KMS-11 (cell line): ENCODE results near the gene RBP5.

Experiments used
- H2AFZ ChIP-seq: fragments of 200-600 bp; sonication (generic); 2 replicates; pipeline ENCODE4 v1.6.1; 2016; ENCODE audit warnings: antibody characterized with exemption, mixed run types, low read depth
- H3K27ac ChIP-seq: fragments of 200-600 bp; sonication (generic); 2 replicates; pipeline ENCODE4 v1.6.1; 2016; ENCODE audit warnings: mild to moderate bottlenecking, mixed run types
- H3K27me3 ChIP-seq: fragments of 200-600 bp; sonication (generic); 2 replicates; pipeline ENCODE4 v1.6.1; 2017; ENCODE audit warnings: mild to moderate bottlenecking, low read depth, mixed run types, moderate library complexity; ENCODE audit not compliant: insufficient read depth
- H3K36me3 ChIP-seq: fragments of 200-600 bp; sonication (generic); 2 replicates; pipeline ENCODE4 v1.6.1; 2017; ENCODE audit warnings: mild to moderate bottlenecking, mixed run types; ENCODE audit not compliant: insufficient read depth
- H3K4me1 ChIP-seq: fragments of 200-600 bp; sonication (generic); 2 replicates; pipeline ENCODE4 v1.6.1; 2016; ENCODE audit warnings: mild to moderate bottlenecking, low read depth, mixed run types; ENCODE audit not compliant: poor library complexity, severe bottlenecking
- H3K4me2 ChIP-seq: fragments of 200-600 bp; sonication (generic); 2 replicates; pipeline ENCODE4 v1.7.0; 2016; ENCODE audit warnings: mild to moderate bottlenecking, mixed run types
- H3K4me3 ChIP-seq: fragments of 200-600 bp; sonication (generic); IDR thresholded peaks from 2 replicates; pipeline ENCODE4 v1.6.1; 2017; ENCODE audit warnings: low read depth, low read length, mixed read lengths; ENCODE audit not compliant: insufficient read depth
- H3K79me2 ChIP-seq: fragments of 200-600 bp; sonication (generic); 2 replicates; pipeline ENCODE4 v1.6.1; 2016; ENCODE audit warnings: low read depth, mixed run types; ENCODE audit not compliant: insufficient read depth
- H3K9ac ChIP-seq: fragments of 200-600 bp; sonication (generic); 2 replicates; pipeline ENCODE4 v1.6.1; 2016; ENCODE audit warnings: mild to moderate bottlenecking, mixed run types
- H4K20me1 ChIP-seq: fragments of 200-600 bp; sonication (generic); 2 replicates; pipeline ENCODE4 v1.6.1; 2016; ENCODE audit warnings: mild to moderate bottlenecking, mixed run types; ENCODE audit not compliant: insufficient read depth
- CTCF ChIP-seq: fragments of 200-600 bp; sonication (generic); conservative IDR thresholded peaks from 2 replicates; pipeline ENCODE4 v1.6.1; 2017; ENCODE audit warnings: low read depth, mild to moderate bottlenecking, antibody characterized with exemption, low read length, moderate library complexity, mixed read lengths

The RBP5 gene

GRCh38 chr12:7134396-7135166, 5.9 kb upstream of the RBP5 start:
- H3K79me2 ChIP-seq, result no peaks in the 10 kb centered on the region
- no peaks in the 10 kb centered on the region for H3K27me3 ChIP-seq
- no peak overlapping the region for H3K4me3 ChIP-seq
- H3K4me1 ChIP-seq, result peaks cover 5% of the 10 kb centered on the region
- H3K9ac ChIP-seq, result no peak overlapping the region
- H3K27ac ChIP-seq, result no peak overlapping the region
- H4K20me1 ChIP-seq, result no peaks in the 10 kb centered on the region
- H3K4me2 ChIP-seq, result no peak overlapping the region
- no peak overlapping the region for H2AFZ ChIP-seq
- H3K36me3 ChIP-seq, result no peaks in the 10 kb centered on the region
- no peak for TF ChIP-seq CTCF

GRCh38 chr12:7131502-7131866, 2.8 kb upstream of the RBP5 start:
- TF ChIP-seq CTCF, result no peak
- no peak overlapping the region; the same call in 1 of the 2 replicates for H3K4me2 ChIP-seq
- no peaks in the 10 kb centered on the region for H3K27me3 ChIP-seq
- H3K79me2 ChIP-seq, result no peaks in the 10 kb centered on the region
- peaks cover 12% of the 10 kb centered on the region for H3K4me1 ChIP-seq
- H3K9ac ChIP-seq, result no peak overlapping the region
- H4K20me1 ChIP-seq, result no peaks in the 10 kb centered on the region
- no peak overlapping the region for H2AFZ ChIP-seq
- H3K36me3 ChIP-seq, result no peaks in the 10 kb centered on the region
- H3K27ac ChIP-seq, result no peak overlapping the region
- H3K4me3 ChIP-seq, result no peak overlapping the region

- Histone ChIP-seq H3K27me3 (no peaks in the 10 kb centered on the region), H2AFZ (peak overlapping the region; percentile 81; the same call in 1 of the 2 replicates), H3K4me3 (no peak overlapping the region), H3K4me1 (peaks cover 12% of the 10 kb centered on the region), H3K79me2 (no peaks in the 10 kb centered on the region), H3K9ac (peak overlapping the region; percentile 71; the same call in 1 of the 2 replicates), H3K36me3 (no peaks in the 10 kb centered on the region), H3K4me2 (peak overlapping the region; percentile 95), H4K20me1 (no peaks in the 10 kb centered on the region), H3K27ac (no peak overlapping the region)
- no peak for TF ChIP-seq CTCF
Measured at GRCh38 chr12:7130701-7131501, 2.2 kb upstream of the RBP5 start.

DNA sequence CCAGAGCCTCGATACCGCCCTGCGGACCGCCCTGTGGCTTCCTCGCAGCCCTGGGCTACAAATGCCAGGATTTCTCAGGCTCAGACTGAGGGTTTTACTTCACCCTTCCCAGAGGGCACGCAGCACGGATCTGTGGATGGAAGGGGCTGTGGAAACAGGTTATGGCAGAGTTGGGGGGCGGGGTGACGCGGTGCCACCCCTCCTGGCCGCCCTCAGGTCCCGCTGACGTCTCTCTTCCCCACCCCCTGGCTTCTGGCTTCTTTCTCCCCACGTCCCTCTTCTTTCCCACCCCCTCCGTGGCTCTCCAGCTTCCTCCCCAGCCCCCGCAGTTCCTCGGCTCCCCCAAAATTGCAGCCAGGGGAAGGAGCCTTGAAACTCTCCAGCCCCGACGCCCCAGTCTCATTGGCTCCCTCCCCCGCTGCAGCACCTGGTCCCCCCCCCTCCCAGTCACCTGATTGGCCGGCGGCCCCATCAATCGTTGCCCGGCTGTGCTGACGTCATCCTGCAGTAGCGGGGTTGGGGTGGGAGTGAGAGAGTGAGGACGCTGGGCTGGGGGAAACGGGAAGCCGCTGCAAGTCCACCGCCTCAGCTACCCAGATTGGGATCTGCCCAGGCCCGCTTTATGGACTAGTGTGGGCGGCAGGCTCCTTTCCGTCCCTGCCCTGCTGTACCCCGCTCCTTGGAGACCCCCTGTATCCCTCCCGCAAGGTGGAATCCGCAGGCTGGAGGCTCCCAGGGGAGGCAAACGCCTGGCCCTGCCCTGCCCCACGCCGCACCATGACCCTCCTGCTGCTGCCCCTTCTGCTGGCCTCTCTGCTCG, 1.4 kb upstream of the RBP5 start, which contains the start of gene CLSTN3:
Gene CLSTN3 (plus strand): TSS at position 500 of the 820 bp plus-strand sequence. CDS start 278 bp downstream, at position 778.
- Histone ChIP-seq H3K4me1 (peaks cover 12% of the 10 kb centered on the region), H3K4me3 (no peak within 1 kb of the TSS), H3K79me2 (no peaks in the 10 kb centered on the region), H2AFZ (peak within 1 kb of the TSS; percentile 81), H3K27me3 (no peaks in the 10 kb centered on the region), H4K20me1 (no peaks in the 10 kb centered on the region), H3K9ac (peak within 1 kb of the TSS; percentile 71; the same call in 1 of the 2 replicates), H3K36me3 (no peaks in the 10 kb centered on the region), H3K27ac (no peak within 1 kb of the TSS), H3K4me2 (peak within 1 kb of the TSS; percentile 95)
- no peak for TF ChIP-seq CTCF
